SK-N-SH treated with all-trans-retinoic acid at 6 μM for 48 hours (cell line): ENCODE data around the gene CDK18.

Experiments used
- CSDC2 ChIP-seq: fragments of 250-450 bp; sonication (Bioruptor Pico); IDR thresholded peaks from 2 replicates; pipeline ENCODE4 v1.5.0; 2020; ENCODE audit warnings: mild to moderate bottlenecking, moderate library complexity
- RARB ChIP-seq: fragments of 250-450 bp; sonication (Bioruptor Pico); IDR thresholded peaks from 2 replicates; pipeline ENCODE4 v1.8.0; 2021; ENCODE audit warnings: mild to moderate bottlenecking, moderate library complexity
- SNAI2 ChIP-seq: fragments of 250-450 bp; sonication (Bioruptor Pico); IDR thresholded peaks from 2 replicates; pipeline ENCODE4 v1.5.0; 2020; ENCODE audit warnings: mild to moderate bottlenecking, moderate library complexity
- TOX ChIP-seq: fragments of 250-450 bp; sonication (Bioruptor Pico); IDR thresholded peaks from 2 replicates; pipeline ENCODE4 v1.8.0; 2021; ENCODE audit warnings: mild to moderate bottlenecking, moderate library complexity, borderline replicate concordance
- ZC3H10 ChIP-seq: fragments of 250-450 bp; sonication (Bioruptor Pico); IDR thresholded peaks from 2 replicates; pipeline ENCODE4 v1.5.1; 2021; ENCODE audit warnings: mild to moderate bottlenecking, moderate library complexity

- TF ChIP-seq TOX (CRISPR knock-in tag) (no peak), ZC3H10 (CRISPR knock-in tag) (no peak), RARB (CRISPR knock-in tag) (no peak), SNAI2 (no peak), CSDC2 (CRISPR knock-in tag) (no peak)
Observed at GRCh38 chr1:205510951-205511330, 6.5 kb downstream of the CDK18 start.
